ENCODE measurements around the gene FBRS. TPM values are rescaled to one million over a fixed set of nuclear protein-coding genes. Genes with fewer than 3 reads are reported as not detected.

FBRS gene
- total and polyA plus RNA-seq, 2 of the 13 experiments (the other 11 are each of a cell fraction or from before 2014, with no cell fraction given), result 13.7 to 16.2 TPM

DNA sequence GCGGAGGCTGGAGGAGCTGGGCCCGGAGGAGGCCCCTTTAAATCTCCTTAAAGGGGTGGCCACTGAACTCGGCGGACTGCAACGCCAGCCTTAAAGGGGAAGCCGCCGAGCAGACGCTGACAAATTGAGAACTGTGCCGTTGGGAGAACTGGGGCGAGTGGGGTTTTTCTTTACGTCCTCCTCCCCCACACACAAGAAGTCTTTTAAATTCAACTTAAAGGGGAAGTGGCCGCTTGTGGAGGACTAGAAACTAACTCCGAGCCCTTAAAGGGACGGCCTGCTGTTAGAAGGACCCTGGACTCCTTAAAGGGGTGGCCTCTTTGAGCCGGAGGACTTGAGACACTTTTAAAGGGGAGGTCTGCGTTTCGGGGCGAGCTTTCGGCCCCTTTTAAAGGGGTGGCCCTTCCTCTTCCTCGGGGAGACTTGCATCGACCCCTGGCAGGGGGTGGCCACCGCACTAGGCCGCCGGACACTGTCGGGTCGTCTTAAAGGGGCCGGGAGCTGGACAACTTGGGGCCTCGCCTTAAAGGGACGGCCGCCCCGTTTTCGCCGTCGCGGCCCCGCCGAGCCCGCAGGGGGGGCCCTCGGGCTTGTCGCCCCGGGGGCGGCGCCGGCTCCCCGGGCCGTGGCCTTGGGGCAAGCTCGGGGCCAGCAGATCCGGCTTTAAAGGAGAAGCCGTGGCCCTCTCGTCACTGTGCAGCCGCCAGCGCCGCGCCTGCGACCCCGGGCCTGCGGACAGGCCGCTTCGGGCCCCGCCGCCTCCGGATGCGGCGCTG, 688 bp downstream of the FBRS start (continued):
- TF ChIP-seq MAZ (IDR thresholded peaks at IDR 0.05; ENCODE audit: borderline replicate concordance, low read depth, low read length) (peak; percentile 7), MAZ (CRISPR knock-in tag; IDR thresholded peaks at IDR 0.05; ENCODE audit: low read depth) (peak; percentile 70), TMF1 (CRISPR knock-in tag; IDR thresholded peaks at IDR 0.05; ENCODE audit: low read depth) (peak; percentile 61; the same call in 1 of the 2 replicates), GFI1 (CRISPR knock-in tag; IDR thresholded peaks at IDR 0.05; ENCODE audit: borderline replicate concordance) (0 out of 2 replicates have a peak, but pooled peaks have one; percentile 18), ZKSCAN1 (IDR thresholded peaks at IDR 0.05; ENCODE audit: low read length) (no peak), SAP130 (CRISPR knock-in tag; IDR thresholded peaks at IDR 0.05; ENCODE audit: low read depth) (peak; percentile 14), ONECUT2 (CRISPR knock-in tag; IDR thresholded peaks at IDR 0.05) (0 out of 2 replicates have a peak, but pooled peaks have one; percentile 42), NFKBIZ (CRISPR knock-in tag; IDR thresholded peaks at IDR 0.05) (0 out of 2 replicates have a peak, but pooled peaks have one; percentile 12), KDM5A (IDR thresholded peaks at IDR 0.05; ENCODE audit: borderline replicate concordance, low read length) (peak; percentile 90), ZNF329 (CRISPR knock-in tag; IDR thresholded peaks at IDR 0.05; ENCODE audit: low read depth) (no peak; the same call in 1 of the 2 replicates), ZNF367 (CRISPR knock-in tag; IDR thresholded peaks at IDR 0.05; ENCODE audit: borderline replicate concordance) (peak; percentile 62), BRD4 (CRISPR knock-in tag; IDR thresholded peaks at IDR 0.05) (no peak), KDM5B (CRISPR knock-in tag; IDR thresholded peaks at IDR 0.05; ENCODE audit: borderline replicate concordance) (peak; percentile 7; the same call in 1 of the 2 replicates)
- TF ChIP-seq, protein P1, sequence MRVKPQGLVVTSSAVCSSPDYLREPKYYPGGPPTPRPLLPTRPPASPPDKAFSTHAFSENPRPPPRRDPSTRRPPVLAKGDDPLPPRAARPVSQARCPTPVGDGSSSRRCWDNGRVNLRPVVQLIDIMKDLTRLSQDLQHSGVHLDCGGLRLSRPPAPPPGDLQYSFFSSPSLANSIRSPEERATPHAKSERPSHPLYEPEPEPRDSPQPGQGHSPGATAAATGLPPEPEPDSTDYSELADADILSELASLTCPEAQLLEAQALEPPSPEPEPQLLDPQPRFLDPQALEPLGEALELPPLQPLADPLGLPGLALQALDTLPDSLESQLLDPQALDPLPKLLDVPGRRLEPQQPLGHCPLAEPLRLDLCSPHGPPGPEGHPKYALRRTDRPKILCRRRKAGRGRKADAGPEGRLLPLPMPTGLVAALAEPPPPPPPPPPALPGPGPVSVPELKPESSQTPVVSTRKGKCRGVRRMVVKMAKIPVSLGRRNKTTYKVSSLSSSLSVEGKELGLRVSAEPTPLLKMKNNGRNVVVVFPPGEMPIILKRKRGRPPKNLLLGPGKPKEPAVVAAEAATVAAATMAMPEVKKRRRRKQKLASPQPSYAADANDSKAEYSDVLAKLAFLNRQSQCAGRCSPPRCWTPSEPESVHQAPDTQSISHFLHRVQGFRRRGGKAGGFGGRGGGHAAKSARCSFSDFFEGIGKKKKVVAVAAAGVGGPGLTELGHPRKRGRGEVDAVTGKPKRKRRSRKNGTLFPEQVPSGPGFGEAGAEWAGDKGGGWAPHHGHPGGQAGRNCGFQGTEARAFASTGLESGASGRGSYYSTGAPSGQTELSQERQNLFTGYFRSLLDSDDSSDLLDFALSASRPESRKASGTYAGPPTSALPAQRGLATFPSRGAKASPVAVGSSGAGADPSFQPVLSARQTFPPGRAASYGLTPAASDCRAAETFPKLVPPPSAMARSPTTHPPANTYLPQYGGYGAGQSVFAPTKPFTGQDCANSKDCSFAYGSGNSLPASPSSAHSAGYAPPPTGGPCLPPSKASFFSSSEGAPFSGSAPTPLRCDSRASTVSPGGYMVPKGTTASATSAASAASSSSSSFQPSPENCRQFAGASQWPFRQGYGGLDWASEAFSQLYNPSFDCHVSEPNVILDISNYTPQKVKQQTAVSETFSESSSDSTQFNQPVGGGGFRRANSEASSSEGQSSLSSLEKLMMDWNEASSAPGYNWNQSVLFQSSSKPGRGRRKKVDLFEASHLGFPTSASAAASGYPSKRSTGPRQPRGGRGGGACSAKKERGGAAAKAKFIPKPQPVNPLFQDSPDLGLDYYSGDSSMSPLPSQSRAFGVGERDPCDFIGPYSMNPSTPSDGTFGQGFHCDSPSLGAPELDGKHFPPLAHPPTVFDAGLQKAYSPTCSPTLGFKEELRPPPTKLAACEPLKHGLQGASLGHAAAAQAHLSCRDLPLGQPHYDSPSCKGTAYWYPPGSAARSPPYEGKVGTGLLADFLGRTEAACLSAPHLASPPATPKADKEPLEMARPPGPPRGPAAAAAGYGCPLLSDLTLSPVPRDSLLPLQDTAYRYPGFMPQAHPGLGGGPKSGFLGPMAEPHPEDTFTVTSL (CRISPR knock-in tag; IDR thresholded peaks at IDR 0.05; ENCODE audit: borderline replicate concordance), result no peak
- TF ChIP-seq, protein P2, sequence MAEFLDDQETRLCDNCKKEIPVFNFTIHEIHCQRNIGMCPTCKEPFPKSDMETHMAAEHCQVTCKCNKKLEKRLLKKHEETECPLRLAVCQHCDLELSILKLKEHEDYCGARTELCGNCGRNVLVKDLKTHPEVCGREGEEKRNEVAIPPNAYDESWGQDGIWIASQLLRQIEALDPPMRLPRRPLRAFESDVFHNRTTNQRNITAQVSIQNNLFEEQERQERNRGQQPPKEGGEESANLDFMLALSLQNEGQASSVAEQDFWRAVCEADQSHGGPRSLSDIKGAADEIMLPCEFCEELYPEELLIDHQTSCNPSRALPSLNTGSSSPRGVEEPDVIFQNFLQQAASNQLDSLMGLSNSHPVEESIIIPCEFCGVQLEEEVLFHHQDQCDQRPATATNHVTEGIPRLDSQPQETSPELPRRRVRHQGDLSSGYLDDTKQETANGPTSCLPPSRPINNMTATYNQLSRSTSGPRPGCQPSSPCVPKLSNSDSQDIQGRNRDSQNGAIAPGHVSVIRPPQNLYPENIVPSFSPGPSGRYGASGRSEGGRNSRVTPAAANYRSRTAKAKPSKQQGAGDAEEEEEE (CRISPR knock-in tag; IDR thresholded peaks at IDR 0.05; ENCODE audit: borderline replicate concordance), result no peak
- TF ChIP-seq, protein P3, sequence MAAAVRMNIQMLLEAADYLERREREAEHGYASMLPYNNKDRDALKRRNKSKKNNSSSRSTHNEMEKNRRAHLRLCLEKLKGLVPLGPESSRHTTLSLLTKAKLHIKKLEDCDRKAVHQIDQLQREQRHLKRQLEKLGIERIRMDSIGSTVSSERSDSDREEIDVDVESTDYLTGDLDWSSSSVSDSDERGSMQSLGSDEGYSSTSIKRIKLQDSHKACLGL (CRISPR knock-in tag; IDR thresholded peaks at IDR 0.05), result 0 out of 2 replicates have a peak, but pooled peaks have one; percentile 18
- TF ChIP-seq, protein P4, sequence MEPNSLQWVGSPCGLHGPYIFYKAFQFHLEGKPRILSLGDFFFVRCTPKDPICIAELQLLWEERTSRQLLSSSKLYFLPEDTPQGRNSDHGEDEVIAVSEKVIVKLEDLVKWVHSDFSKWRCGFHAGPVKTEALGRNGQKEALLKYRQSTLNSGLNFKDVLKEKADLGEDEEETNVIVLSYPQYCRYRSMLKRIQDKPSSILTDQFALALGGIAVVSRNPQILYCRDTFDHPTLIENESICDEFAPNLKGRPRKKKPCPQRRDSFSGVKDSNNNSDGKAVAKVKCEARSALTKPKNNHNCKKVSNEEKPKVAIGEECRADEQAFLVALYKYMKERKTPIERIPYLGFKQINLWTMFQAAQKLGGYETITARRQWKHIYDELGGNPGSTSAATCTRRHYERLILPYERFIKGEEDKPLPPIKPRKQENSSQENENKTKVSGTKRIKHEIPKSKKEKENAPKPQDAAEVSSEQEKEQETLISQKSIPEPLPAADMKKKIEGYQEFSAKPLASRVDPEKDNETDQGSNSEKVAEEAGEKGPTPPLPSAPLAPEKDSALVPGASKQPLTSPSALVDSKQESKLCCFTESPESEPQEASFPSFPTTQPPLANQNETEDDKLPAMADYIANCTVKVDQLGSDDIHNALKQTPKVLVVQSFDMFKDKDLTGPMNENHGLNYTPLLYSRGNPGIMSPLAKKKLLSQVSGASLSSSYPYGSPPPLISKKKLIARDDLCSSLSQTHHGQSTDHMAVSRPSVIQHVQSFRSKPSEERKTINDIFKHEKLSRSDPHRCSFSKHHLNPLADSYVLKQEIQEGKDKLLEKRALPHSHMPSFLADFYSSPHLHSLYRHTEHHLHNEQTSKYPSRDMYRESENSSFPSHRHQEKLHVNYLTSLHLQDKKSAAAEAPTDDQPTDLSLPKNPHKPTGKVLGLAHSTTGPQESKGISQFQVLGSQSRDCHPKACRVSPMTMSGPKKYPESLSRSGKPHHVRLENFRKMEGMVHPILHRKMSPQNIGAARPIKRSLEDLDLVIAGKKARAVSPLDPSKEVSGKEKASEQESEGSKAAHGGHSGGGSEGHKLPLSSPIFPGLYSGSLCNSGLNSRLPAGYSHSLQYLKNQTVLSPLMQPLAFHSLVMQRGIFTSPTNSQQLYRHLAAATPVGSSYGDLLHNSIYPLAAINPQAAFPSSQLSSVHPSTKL (CRISPR knock-in tag; IDR thresholded peaks at IDR 0.05), result peak; percentile 4; the same call in 1 of the 2 replicates
